ENCODE results near the gene HOXD4. TPM values are rescaled to one million over a fixed set of nuclear protein-coding genes. Genes with fewer than 3 reads are reported as not detected.

HOXD4 gene
- total and polyA plus RNA-seq, 10 of the 15 experiments (the other 5 are each of a cell fraction or from before 2014, with no cell fraction given), result 0.07 TPM; not detected in 9

- no peak for TF ChIP-seq SKIL (IDR thresholded peaks at IDR 0.05; ENCODE audit: low read depth, poor library complexity, severe bottlenecking)
- no peak for TF ChIP-seq HDGF (IDR thresholded peaks at IDR 0.05)
- TF ChIP-seq SRF (IDR thresholded peaks at IDR 0.05; ENCODE audit: low read depth in 2 of 2, low read length in 2 of 2), result no peak
- TF ChIP-seq, protein P1, sequence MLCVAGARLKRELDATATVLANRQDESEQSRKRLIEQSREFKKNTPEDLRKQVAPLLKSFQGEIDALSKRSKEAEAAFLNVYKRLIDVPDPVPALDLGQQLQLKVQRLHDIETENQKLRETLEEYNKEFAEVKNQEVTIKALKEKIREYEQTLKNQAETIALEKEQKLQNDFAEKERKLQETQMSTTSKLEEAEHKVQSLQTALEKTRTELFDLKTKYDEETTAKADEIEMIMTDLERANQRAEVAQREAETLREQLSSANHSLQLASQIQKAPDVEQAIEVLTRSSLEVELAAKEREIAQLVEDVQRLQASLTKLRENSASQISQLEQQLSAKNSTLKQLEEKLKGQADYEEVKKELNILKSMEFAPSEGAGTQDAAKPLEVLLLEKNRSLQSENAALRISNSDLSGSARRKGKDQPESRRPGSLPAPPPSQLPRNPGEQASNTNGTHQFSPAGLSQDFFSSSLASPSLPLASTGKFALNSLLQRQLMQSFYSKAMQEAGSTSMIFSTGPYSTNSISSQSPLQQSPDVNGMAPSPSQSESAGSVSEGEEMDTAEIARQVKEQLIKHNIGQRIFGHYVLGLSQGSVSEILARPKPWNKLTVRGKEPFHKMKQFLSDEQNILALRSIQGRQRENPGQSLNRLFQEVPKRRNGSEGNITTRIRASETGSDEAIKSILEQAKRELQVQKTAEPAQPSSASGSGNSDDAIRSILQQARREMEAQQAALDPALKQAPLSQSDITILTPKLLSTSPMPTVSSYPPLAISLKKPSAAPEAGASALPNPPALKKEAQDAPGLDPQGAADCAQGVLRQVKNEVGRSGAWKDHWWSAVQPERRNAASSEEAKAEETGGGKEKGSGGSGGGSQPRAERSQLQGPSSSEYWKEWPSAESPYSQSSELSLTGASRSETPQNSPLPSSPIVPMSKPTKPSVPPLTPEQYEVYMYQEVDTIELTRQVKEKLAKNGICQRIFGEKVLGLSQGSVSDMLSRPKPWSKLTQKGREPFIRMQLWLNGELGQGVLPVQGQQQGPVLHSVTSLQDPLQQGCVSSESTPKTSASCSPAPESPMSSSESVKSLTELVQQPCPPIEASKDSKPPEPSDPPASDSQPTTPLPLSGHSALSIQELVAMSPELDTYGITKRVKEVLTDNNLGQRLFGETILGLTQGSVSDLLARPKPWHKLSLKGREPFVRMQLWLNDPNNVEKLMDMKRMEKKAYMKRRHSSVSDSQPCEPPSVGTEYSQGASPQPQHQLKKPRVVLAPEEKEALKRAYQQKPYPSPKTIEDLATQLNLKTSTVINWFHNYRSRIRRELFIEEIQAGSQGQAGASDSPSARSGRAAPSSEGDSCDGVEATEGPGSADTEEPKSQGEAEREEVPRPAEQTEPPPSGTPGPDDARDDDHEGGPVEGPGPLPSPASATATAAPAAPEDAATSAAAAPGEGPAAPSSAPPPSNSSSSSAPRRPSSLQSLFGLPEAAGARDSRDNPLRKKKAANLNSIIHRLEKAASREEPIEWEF (IDR thresholded peaks at IDR 0.05; ENCODE audit: insufficient replicate concordance, low read depth, low read length), result no peak
- peak; percentile 89 for TF ChIP-seq SMARCA5 (IDR thresholded peaks at IDR 0.05)
- TF ChIP-seq, protein P2, sequence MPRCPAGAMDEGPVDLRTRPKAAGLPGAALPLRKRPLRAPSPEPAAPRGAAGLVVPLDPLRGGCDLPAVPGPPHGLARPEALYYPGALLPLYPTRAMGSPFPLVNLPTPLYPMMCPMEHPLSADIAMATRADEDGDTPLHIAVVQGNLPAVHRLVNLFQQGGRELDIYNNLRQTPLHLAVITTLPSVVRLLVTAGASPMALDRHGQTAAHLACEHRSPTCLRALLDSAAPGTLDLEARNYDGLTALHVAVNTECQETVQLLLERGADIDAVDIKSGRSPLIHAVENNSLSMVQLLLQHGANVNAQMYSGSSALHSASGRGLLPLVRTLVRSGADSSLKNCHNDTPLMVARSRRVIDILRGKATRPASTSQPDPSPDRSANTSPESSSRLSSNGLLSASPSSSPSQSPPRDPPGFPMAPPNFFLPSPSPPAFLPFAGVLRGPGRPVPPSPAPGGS (IDR thresholded peaks at IDR 0.05; ENCODE audit: borderline replicate concordance, insufficient read depth, low read depth, low read length, poor library complexity, severe bottlenecking), result no peak
- TF ChIP-seq STAT1 (conservative IDR thresholded peaks at IDR 0.05), result 0 out of 2 replicates have a peak, but pooled peaks have one; percentile 51
- TF ChIP-seq ZNF217 (IDR thresholded peaks at IDR 0.05), result 0 out of 2 replicates have a peak, but pooled peaks have one; percentile 48
- no peak for TF ChIP-seq ZBTB33 (IDR thresholded peaks at IDR 0.05)
- peak; percentile 34; the same call in 1 of the 2 replicates for TF ChIP-seq FOXM1 (IDR thresholded peaks at IDR 0.05; ENCODE audit: low read depth, low read length)
- peak; percentile 57 for TF ChIP-seq RUNX3 (IDR thresholded peaks at IDR 0.05; ENCODE audit: low read length)
- no peak for TF ChIP-seq ZBED1 (IDR thresholded peaks at IDR 0.05; ENCODE audit: borderline replicate concordance)
- peak; percentile 87 for TF ChIP-seq LARP7 (IDR thresholded peaks at IDR 0.05)
- TF ChIP-seq, protein P3, sequence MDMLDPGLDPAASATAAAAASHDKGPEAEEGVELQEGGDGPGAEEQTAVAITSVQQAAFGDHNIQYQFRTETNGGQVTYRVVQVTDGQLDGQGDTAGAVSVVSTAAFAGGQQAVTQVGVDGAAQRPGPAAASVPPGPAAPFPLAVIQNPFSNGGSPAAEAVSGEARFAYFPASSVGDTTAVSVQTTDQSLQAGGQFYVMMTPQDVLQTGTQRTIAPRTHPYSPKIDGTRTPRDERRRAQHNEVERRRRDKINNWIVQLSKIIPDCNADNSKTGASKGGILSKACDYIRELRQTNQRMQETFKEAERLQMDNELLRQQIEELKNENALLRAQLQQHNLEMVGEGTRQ (IDR thresholded peaks at IDR 0.05; ENCODE audit: borderline replicate concordance, low read depth, low read length), result no peak
- TF ChIP-seq IKZF1 (conservative IDR thresholded peaks at IDR 0.05), result peak; percentile 76
These were observed 10.6 kb upstream of the HOXD4 start (continued) for GRCh38 chr2:176140513-176141317.
